GM10266 (cell line): ENCODE data around the gene PLXNB2.

Source experiments
- DNase-seq: peaks from one replicate; pipeline ENCODE4 v3.0.0; 2012; ENCODE audit errors: extremely low spot score
- CTCF ChIP-seq: IDR thresholded peaks from 2 replicates; pipeline ENCODE4 v1.5.1; 2012; ENCODE audit warnings: mild to moderate bottlenecking, low read depth; ENCODE audit not compliant: control insufficient read depth, insufficient read depth; ENCODE audit errors: missing control alignments

Gene PLXNB2

DNA sequence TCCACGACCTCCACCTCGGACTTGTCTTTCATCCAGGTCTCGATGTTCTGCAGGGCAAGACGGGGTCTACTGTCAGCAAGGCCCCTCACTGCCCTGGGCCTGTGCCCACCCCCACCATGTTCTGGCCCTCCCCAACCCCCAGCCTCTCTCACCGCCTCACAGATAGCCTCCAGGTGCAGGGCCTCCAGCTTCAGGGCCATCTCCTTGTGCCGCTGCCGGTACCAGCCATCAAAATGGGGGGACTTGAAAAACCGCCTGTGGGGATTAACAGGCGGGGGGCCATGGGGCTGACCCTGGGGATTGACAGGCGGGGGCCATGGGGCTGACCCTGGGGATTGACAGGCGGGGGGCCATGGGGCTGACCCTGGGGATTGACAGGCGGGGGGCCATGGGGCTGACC lies 4.9 kb upstream of the PLXNB2 start:
- no peak for TF ChIP-seq CTCF
- no peak for DNase-seq

- no peak for TF ChIP-seq CTCF
- DNase-seq = no peak
Observed at GRCh38 chr22:50311606-50312351, 4.3 kb upstream of the PLXNB2 start.

DNA sequence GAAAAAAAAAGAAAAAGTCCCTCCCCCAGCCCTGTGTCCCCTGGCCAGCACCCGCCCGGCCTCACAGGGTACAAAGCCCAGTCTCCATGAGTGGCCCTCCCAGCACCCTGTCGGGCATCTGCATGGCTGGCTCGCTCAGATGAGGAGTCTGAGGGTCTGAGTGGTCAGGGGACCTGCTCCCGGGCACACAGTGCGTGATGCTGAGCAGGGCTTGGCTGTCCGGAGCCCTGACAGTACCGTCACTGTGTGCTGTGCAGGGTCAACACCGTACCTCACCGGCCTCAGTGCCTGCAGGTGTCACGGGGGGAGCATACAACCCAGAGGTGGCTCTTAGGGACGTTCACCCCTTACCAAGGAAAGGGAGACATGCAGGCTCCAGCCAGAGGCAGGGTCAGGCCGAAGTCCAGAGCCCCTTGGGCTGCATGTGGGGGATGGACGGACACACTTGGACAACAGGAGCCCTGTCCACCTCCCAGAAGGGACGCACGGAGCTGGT lies 3.6 kb upstream of the PLXNB2 start:
- no peak for DNase-seq
- no peak for TF ChIP-seq CTCF

GRCh38 chr22:50310031-50310722 lies 2.7 kb upstream of the PLXNB2 start:
- no peak for TF ChIP-seq CTCF
- no peak for DNase-seq

- DNase-seq = no peak
- no peak for TF ChIP-seq CTCF
Observed at GRCh38 chr22:50309601-50309991, 2.1 kb upstream of the PLXNB2 start.

GRCh38 chr22:50308986-50309600 lies 1.6 kb upstream of the PLXNB2 start:
- no peak for DNase-seq
- TF ChIP-seq CTCF = no peak

DNA sequence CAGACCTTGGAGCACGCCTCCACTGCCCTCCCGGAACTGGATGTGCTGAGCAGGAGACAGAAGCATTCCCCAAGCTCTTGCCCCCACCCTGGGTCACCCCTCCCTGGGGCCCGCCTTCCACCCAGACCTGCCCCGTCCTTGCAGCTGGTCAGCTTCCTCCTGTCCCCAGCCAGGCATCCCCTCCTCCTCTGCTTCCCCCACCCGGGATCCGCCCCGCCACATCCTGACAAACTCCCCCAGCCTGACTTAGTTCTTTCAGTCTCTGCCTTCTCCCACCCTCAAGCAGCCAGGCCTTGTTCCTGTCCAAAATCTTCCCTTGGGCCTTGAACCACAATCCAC lies 1.1 kb upstream of the PLXNB2 start:
- DNase-seq = no peak
- TF ChIP-seq CTCF = no peak
